ENCODE measurements around the gene PRKAG2.
A peak's percentile ranks its signal among the peaks of the same experiment; 100 is the strongest.

Gene PRKAG2

GRCh38 chr7:151813445-151813844, 63.5 kb downstream of the PRKAG2 start:
- Histone ChIP-seq H3K4me3 (ENCODE audit: low read depth in 1 of 2, low read length in 2 of 2) (no peak overlapping the region), H3K4me1 (ENCODE audit: control insufficient read depth in 1 of 2, insufficient read depth in 2 of 2, low read length in 2 of 2) (peaks cover 27 to 43% of the 10 kb centered on the region in 2 donors), H3K27me3 (ENCODE audit: control insufficient read depth in 1 of 2, insufficient read depth in 2 of 2, low read length in 2 of 2) (no peaks in the 10 kb centered on the region), H3K27ac (ENCODE audit: low read depth, low read length) (no peak overlapping the region), H3K9ac (ENCODE audit: low read depth in 1 of 2, low read length in 2 of 2) (no peak overlapping the region), H3K36me3 (ENCODE audit: control insufficient read depth in 1 of 2, insufficient read depth in 2 of 2, low read length in 2 of 2) (peaks cover 0 to 3% of the 10 kb centered on the region in 2 donors), H3K9me3 (ENCODE audit: control insufficient read depth in 1 of 2, low read length in 2 of 2) (no peaks in the 10 kb centered on the region)

- H3K9me3 ChIP-seq (ENCODE audit: control insufficient read depth in 1 of 2, low read length in 2 of 2) = no peaks in the 10 kb centered on the region
- H3K4me1 ChIP-seq (ENCODE audit: control insufficient read depth in 1 of 2, insufficient read depth in 2 of 2, low read length in 2 of 2) = peaks cover 28 to 44% of the 10 kb centered on the region in 2 donors
- no peak overlapping the region for H3K4me3 ChIP-seq (ENCODE audit: low read depth in 1 of 2, low read length in 2 of 2)
- peaks cover 0 to 3% of the 10 kb centered on the region in 2 donors for H3K36me3 ChIP-seq (ENCODE audit: control insufficient read depth in 1 of 2, insufficient read depth in 2 of 2, low read length in 2 of 2)
- no peak overlapping the region for H3K27ac ChIP-seq (ENCODE audit: low read depth, low read length)
- H3K27me3 ChIP-seq (ENCODE audit: control insufficient read depth in 1 of 2, insufficient read depth in 2 of 2, low read length in 2 of 2) = no peaks in the 10 kb centered on the region
- H3K9ac ChIP-seq (ENCODE audit: low read depth in 1 of 2, low read length in 2 of 2) = no peak overlapping the region
These were observed 63.9 kb downstream of the PRKAG2 start for GRCh38 chr7:151812967-151813366.

GRCh38 chr7:151810441-151811232, 66.3 kb downstream of the PRKAG2 start:
- no peak overlapping the region for H3K4me3 ChIP-seq (ENCODE audit: low read depth in 1 of 2, low read length in 2 of 2)
- no peaks in the 10 kb centered on the region for H3K27me3 ChIP-seq (ENCODE audit: control insufficient read depth in 1 of 2, insufficient read depth in 2 of 2, low read length in 2 of 2)
- H3K36me3 ChIP-seq (ENCODE audit: control insufficient read depth in 1 of 2, insufficient read depth in 2 of 2, low read length in 2 of 2) = peaks cover 0 to 3% of the 10 kb centered on the region in 2 donors
- H3K9ac ChIP-seq (ENCODE audit: low read depth in 1 of 2, low read length in 2 of 2) = peak overlapping the region in 1 of 2 donors; percentile 17
- H3K9me3 ChIP-seq (ENCODE audit: control insufficient read depth in 1 of 2, low read length in 2 of 2) = no peaks in the 10 kb centered on the region
- H3K27ac ChIP-seq (ENCODE audit: low read depth, low read length) = no peak overlapping the region
- peaks cover 48 to 51% of the 10 kb centered on the region in 2 donors for H3K4me1 ChIP-seq (ENCODE audit: control insufficient read depth in 1 of 2, insufficient read depth in 2 of 2, low read length in 2 of 2)

- H3K27ac ChIP-seq (ENCODE audit: low read depth, low read length) = no peak overlapping the region
- H3K4me3 ChIP-seq (ENCODE audit: low read depth in 1 of 2, low read length in 2 of 2) = no peak overlapping the region
- no peaks in the 10 kb centered on the region for H3K27me3 ChIP-seq (ENCODE audit: control insufficient read depth in 1 of 2, insufficient read depth in 2 of 2, low read length in 2 of 2)
- peaks cover 48 to 51% of the 10 kb centered on the region in 2 donors for H3K4me1 ChIP-seq (ENCODE audit: control insufficient read depth in 1 of 2, insufficient read depth in 2 of 2, low read length in 2 of 2)
- H3K36me3 ChIP-seq (ENCODE audit: control insufficient read depth in 1 of 2, insufficient read depth in 2 of 2, low read length in 2 of 2) = peaks cover 0 to 3% of the 10 kb centered on the region in 2 donors
- H3K9ac ChIP-seq (ENCODE audit: low read depth in 1 of 2, low read length in 2 of 2) = no peak overlapping the region
- H3K9me3 ChIP-seq (ENCODE audit: control insufficient read depth in 1 of 2, low read length in 2 of 2) = no peaks in the 10 kb centered on the region
These were observed 67.1 kb downstream of the PRKAG2 start for GRCh38 chr7:151809864-151810170.

- H3K9ac ChIP-seq (ENCODE audit: low read depth in 1 of 2, low read length in 2 of 2) = no peak overlapping the region
- no peaks in the 10 kb centered on the region for H3K9me3 ChIP-seq (ENCODE audit: control insufficient read depth in 1 of 2, low read length in 2 of 2)
- H3K4me1 ChIP-seq (ENCODE audit: control insufficient read depth in 1 of 2, insufficient read depth in 2 of 2, low read length in 2 of 2) = peaks cover 48 to 51% of the 10 kb centered on the region in 2 donors
- no peaks in the 10 kb centered on the region for H3K36me3 ChIP-seq (ENCODE audit: control insufficient read depth in 1 of 2, insufficient read depth in 2 of 2, low read length in 2 of 2)
- no peaks in the 10 kb centered on the region for H3K27me3 ChIP-seq (ENCODE audit: control insufficient read depth in 1 of 2, insufficient read depth in 2 of 2, low read length in 2 of 2)
- no peak overlapping the region for H3K27ac ChIP-seq (ENCODE audit: low read depth, low read length)
- H3K4me3 ChIP-seq (ENCODE audit: low read depth in 1 of 2, low read length in 2 of 2) = no peak overlapping the region
These were observed 67.6 kb downstream of the PRKAG2 start for GRCh38 chr7:151809146-151809863.

- Histone ChIP-seq H3K27ac (ENCODE audit: low read depth, low read length) (peak overlapping the region; percentile 43), H3K4me1 (ENCODE audit: control insufficient read depth in 1 of 2, insufficient read depth in 2 of 2, low read length in 2 of 2) (peaks cover 48 to 50% of the 10 kb centered on the region in 2 donors), H3K4me3 (ENCODE audit: low read depth in 1 of 2, low read length in 2 of 2) (peak overlapping the region in 1 of 2 donors; percentile 11), H3K9ac (ENCODE audit: low read depth in 1 of 2, low read length in 2 of 2) (peak overlapping the region; percentile 9 to 44), H3K9me3 (ENCODE audit: control insufficient read depth in 1 of 2, low read length in 2 of 2) (no peaks in the 10 kb centered on the region), H3K36me3 (ENCODE audit: control insufficient read depth in 1 of 2, insufficient read depth in 2 of 2, low read length in 2 of 2) (no peaks in the 10 kb centered on the region), H3K27me3 (ENCODE audit: control insufficient read depth in 1 of 2, insufficient read depth in 2 of 2, low read length in 2 of 2) (no peaks in the 10 kb centered on the region)
These were observed 68.3 kb downstream of the PRKAG2 start for GRCh38 chr7:151808400-151809145.

- Histone ChIP-seq H3K36me3 (ENCODE audit: control insufficient read depth in 1 of 2, insufficient read depth in 2 of 2, low read length in 2 of 2) (no peaks in the 10 kb centered on the region), H3K4me3 (ENCODE audit: low read depth in 1 of 2, low read length in 2 of 2) (peak overlapping the region in 1 of 2 donors; percentile 11), H3K27ac (ENCODE audit: low read depth, low read length) (peak overlapping the region; percentile 43), H3K9ac (ENCODE audit: low read depth in 1 of 2, low read length in 2 of 2) (peak overlapping the region in 1 of 2 donors; percentile 44), H3K9me3 (ENCODE audit: control insufficient read depth in 1 of 2, low read length in 2 of 2) (no peaks in the 10 kb centered on the region), H3K4me1 (ENCODE audit: control insufficient read depth in 1 of 2, insufficient read depth in 2 of 2, low read length in 2 of 2) (peaks cover 48 to 50% of the 10 kb centered on the region in 2 donors), H3K27me3 (ENCODE audit: control insufficient read depth in 1 of 2, insufficient read depth in 2 of 2, low read length in 2 of 2) (no peaks in the 10 kb centered on the region)
These were observed 69.1 kb downstream of the PRKAG2 start for GRCh38 chr7:151807846-151808245.

GRCh38 chr7:151806952-151807775, 69.8 kb downstream of the PRKAG2 start:
- H3K9ac ChIP-seq (ENCODE audit: low read depth in 1 of 2, low read length in 2 of 2) = no peak overlapping the region
- H3K27ac ChIP-seq (ENCODE audit: low read depth, low read length) = peak overlapping the region; percentile 27
- no peaks in the 10 kb centered on the region for H3K9me3 ChIP-seq (ENCODE audit: control insufficient read depth in 1 of 2, low read length in 2 of 2)
- no peaks in the 10 kb centered on the region for H3K27me3 ChIP-seq (ENCODE audit: control insufficient read depth in 1 of 2, insufficient read depth in 2 of 2, low read length in 2 of 2)
- peaks cover 53 to 54% of the 10 kb centered on the region in 2 donors for H3K4me1 ChIP-seq (ENCODE audit: control insufficient read depth in 1 of 2, insufficient read depth in 2 of 2, low read length in 2 of 2)
- no peaks in the 10 kb centered on the region for H3K36me3 ChIP-seq (ENCODE audit: control insufficient read depth in 1 of 2, insufficient read depth in 2 of 2, low read length in 2 of 2)
- H3K4me3 ChIP-seq (ENCODE audit: low read depth in 1 of 2, low read length in 2 of 2) = peak overlapping the region in 1 of 2 donors; percentile 26

- H3K9ac ChIP-seq (ENCODE audit: low read depth in 1 of 2, low read length in 2 of 2) = peak overlapping the region in 1 of 2 donors; percentile 38
- H3K36me3 ChIP-seq (ENCODE audit: control insufficient read depth in 1 of 2, insufficient read depth in 2 of 2, low read length in 2 of 2) = no peaks in the 10 kb centered on the region
- H3K4me1 ChIP-seq (ENCODE audit: control insufficient read depth in 1 of 2, insufficient read depth in 2 of 2, low read length in 2 of 2) = peaks cover 61 to 64% of the 10 kb centered on the region in 2 donors
- H3K27ac ChIP-seq (ENCODE audit: low read depth, low read length) = peak overlapping the region; percentile 30
- H3K27me3 ChIP-seq (ENCODE audit: control insufficient read depth in 1 of 2, insufficient read depth in 2 of 2, low read length in 2 of 2) = no peaks in the 10 kb centered on the region
- H3K4me3 ChIP-seq (ENCODE audit: low read depth in 1 of 2, low read length in 2 of 2) = no peak overlapping the region
- H3K9me3 ChIP-seq (ENCODE audit: control insufficient read depth in 1 of 2, low read length in 2 of 2) = no peaks in the 10 kb centered on the region
These were observed 70.7 kb downstream of the PRKAG2 start for GRCh38 chr7:151806204-151806603.

Data from duodenal mucosa (tissue), 2 donors.